ENCODE data around the gene ST3GAL4. TPM values are rescaled to one million over a fixed set of nuclear protein-coding genes. Genes with fewer than 3 reads are reported as not detected.
"Not testable (repeated sequence)": the region's sequence is repeated elsewhere in the genome, so short reads cannot be mapped to it uniquely, and the experiment has no call there.

The ST3GAL4 gene
- total RNA-seq, 6 experiments from 2014 or later: 7.0 to 25.6 (median 17.5) TPM

DNA sequence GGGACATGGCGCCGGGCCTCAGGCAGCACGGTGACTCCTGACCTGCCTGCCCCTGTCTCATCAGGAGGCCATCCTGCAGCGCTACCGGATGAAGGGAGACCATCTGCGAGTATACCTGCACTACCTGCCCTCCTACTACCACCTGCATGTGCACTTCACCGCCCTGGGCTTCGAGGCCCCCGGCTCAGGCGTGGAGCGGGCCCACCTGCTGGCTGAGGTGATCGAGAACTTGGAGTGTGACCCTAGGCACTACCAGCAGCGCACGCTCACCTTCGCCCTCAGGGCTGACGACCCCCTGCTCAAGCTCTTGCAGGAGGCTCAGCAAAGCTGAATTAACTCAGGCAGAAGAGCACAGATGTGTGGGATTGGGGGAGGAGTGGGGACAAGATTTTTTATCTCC lies 10.2 kb upstream of the ST3GAL4 start:
- DNase-seq: peak in 2 of 3 donors; percentile 21 to 40

DNA sequence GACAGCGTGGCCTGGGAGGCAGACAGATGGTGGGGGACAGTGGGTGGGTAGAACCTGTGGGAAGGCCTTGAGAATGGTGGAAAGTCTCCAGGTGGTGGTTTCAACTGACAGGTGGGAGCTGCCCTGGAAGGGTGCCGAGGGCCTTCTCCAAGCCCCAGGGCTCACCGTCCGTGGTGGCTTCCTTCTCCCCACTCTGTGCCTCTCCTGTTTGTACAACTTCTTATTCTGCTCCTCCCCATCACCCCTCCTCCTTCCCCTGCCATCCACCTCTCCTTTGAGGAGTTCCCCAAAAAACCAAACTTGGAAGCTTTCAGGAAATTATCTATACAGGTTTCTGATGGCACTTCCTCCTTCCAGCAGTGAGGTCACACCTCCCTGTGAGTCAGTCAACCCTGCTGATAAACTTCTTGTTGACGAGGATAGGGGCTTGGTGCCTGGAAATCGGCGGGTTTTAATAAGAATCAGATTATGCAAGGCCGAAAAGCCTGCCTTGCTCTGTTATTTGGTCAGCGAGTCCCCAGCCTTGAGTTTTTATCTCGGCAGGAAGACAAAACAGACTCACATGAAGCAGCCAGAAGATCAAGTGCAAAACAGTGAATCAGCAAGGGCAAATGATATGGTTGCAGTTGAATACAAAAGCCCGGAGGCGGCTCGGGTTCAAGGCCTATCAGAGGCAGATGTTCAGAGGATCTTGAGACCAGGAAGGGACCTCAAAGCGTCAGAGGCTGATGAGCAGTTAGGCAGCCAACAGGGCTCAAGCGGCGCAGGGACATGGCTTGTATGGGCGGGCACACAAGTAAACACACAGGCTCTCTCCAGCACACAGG lies 9.5 kb upstream of the ST3GAL4 start:
- intact Hi-C loops (cut with DNase I): no loop called here
- ATAC-seq: peak; percentile 56 to 76 (median 70)
- peaks cover 0 to 41% (median 18%) of the 10 kb centered on the region in 4 donors for H3K36me3 ChIP-seq

More for the DNA sequence above, 10.2 kb upstream of the ST3GAL4 start:
- Histone ChIP-seq H3K4me1 (no peaks in the 10 kb centered on the region), H3K36me3 (peaks cover 0 to 48% (median 21%) of the 10 kb centered on the region in 4 donors), H3K4me3 (no peak overlapping the region), H3K27ac (peak overlapping the region; percentile 14 to 70 (median 37)), H3K9me3 (no peaks in the 10 kb centered on the region), H3K27me3 (no peaks in the 10 kb centered on the region)
- 93% methylated on average over 4 of the region's 16 CpGs for WGBS (ENCODE audit: insufficient coverage, low coverage, low lambda C conversion rate, missing lambda C conversion rate)
- intact Hi-C loops (cut with DNase I): no loop called here
- TF ChIP-seq, protein P1, sequence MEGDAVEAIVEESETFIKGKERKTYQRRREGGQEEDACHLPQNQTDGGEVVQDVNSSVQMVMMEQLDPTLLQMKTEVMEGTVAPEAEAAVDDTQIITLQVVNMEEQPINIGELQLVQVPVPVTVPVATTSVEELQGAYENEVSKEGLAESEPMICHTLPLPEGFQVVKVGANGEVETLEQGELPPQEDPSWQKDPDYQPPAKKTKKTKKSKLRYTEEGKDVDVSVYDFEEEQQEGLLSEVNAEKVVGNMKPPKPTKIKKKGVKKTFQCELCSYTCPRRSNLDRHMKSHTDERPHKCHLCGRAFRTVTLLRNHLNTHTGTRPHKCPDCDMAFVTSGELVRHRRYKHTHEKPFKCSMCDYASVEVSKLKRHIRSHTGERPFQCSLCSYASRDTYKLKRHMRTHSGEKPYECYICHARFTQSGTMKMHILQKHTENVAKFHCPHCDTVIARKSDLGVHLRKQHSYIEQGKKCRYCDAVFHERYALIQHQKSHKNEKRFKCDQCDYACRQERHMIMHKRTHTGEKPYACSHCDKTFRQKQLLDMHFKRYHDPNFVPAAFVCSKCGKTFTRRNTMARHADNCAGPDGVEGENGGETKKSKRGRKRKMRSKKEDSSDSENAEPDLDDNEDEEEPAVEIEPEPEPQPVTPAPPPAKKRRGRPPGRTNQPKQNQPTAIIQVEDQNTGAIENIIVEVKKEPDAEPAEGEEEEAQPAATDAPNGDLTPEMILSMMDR (IDR thresholded peaks at IDR 0.05): no peak
- TF ChIP-seq POLR2A (IDR thresholded peaks at IDR 0.05): no peak
- no peak for ATAC-seq

DNA sequence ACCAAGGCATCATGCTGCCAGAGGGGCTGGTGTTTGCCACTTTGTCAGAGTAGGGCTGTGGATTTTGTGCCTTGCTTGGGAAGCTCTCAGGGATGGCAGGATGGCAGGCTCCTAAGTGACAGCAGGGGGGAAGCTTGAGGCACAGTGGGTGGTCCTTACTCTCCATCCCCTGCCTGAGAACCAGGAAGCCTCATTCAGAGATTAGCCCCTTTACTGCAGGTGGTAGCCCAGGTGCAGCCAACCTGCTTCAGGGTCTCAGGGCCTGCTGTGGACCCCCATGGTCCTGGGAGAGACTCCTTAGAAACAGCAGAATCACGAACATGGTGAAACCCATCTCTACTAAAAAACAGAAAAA lies 8.9 kb upstream of the ST3GAL4 start:
- H3K27me3 ChIP-seq: no peaks in the 10 kb centered on the region
- H3K4me1 ChIP-seq: no peaks in the 10 kb centered on the region
- H3K27ac ChIP-seq: peak overlapping the region; percentile 20 to 70 (median 37)
- TF ChIP-seq, protein P1 (IDR thresholded peaks at IDR 0.05): no peak
- no peak for TF ChIP-seq POLR2A (IDR thresholded peaks at IDR 0.05)
- WGBS (ENCODE audit: insufficient coverage, low coverage, low lambda C conversion rate, missing lambda C conversion rate): 86% methylated on average over 1 of the region's 1 CpG
- ATAC-seq: no peak
- intact Hi-C loops (cut with DNase I): no loop called here
- H3K9me3 ChIP-seq: no peaks in the 10 kb centered on the region
- DNase-seq: peak in 2 of 3 donors; percentile 3 to 40
- H3K4me3 ChIP-seq: no peak overlapping the region
- peaks cover 0 to 35% (median 15%) of the 10 kb centered on the region in 4 donors for H3K36me3 ChIP-seq

More for the DNA sequence above, 9.5 kb upstream of the ST3GAL4 start:
- DNase-seq: peak; percentile 45 to 65 (median 54)
- WGBS (ENCODE audit: insufficient coverage, low coverage, low lambda C conversion rate, missing lambda C conversion rate): 57% methylated on average over 13 of the region's 17 CpGs
- Histone ChIP-seq H3K9me3 (no peaks in the 10 kb centered on the region), H3K27me3 (no peaks in the 10 kb centered on the region), H3K4me1 (no peaks in the 10 kb centered on the region), H3K27ac (peak overlapping the region; percentile 20 to 70 (median 37)), H3K4me3 (no peak overlapping the region)
- no peak for TF ChIP-seq POLR2A (IDR thresholded peaks at IDR 0.05)
- TF ChIP-seq, protein P1 (IDR thresholded peaks at IDR 0.05): no peak

DNA sequence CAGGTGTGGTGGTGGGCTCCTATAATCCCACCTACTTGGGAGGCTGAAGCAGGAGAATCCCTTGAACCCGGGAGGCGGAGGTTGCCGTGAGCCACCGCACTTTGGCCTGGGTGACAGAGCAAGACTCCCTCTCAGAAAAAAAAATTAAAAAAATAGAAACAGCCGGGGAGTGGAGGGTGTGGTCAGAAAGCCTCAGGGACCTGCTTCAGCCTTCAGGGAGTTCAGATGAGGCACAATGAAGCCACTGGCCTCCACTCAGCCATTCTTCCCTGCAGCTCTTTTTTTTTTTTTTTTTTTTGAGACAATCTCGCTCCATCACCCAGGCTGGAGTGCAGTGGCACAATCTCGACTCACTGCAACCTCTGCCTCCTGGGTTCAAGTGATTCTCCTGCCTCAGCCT lies 8.5 kb upstream of the ST3GAL4 start:
- DNase-seq; ATAC-seq; H3K4me3 ChIP-seq; H3K27me3 ChIP-seq; H3K4me1 ChIP-seq; H3K9me3 ChIP-seq; intact Hi-C loops (cut with DNase I): not testable (repeated sequence)
- Histone ChIP-seq H3K27ac (peak overlapping the region; percentile 20 to 70 (median 37)), H3K36me3 (peaks cover 0 to 31% (median 13%) of the 10 kb centered on the region in 4 donors)
- WGBS (ENCODE audit: insufficient coverage, low coverage, low lambda C conversion rate, missing lambda C conversion rate): 88% methylated on average over 5 of the region's 7 CpGs

Data from right lobe of liver (tissue), 6 donors.